Pulmonary artery endothelial cell (primary cell): ENCODE data around the gene GJC3. TPM values are rescaled to one million over a fixed set of nuclear protein-coding genes. Genes with fewer than 3 reads are reported as not detected.
A peak's percentile ranks its signal among the peaks of the same experiment; 100 is the strongest.
"Not testable (repeated sequence)": the region's sequence is repeated elsewhere in the genome, so short reads cannot be mapped to it uniquely, and the experiment has no call there.

ENCODE experiments used
- DNase-seq: peaks from one replicate; pipeline ENCODE4 v3.0.0-alpha.2; 2011; ENCODE audit warnings: low read depth, low spot score
- total RNA-seq: library from RNA; depleted of rRNA; stranded (reverse); fragments of >200 nt; gene quantifications from 2 replicates; pipeline ENCODE4 v1.2.3, GENCODE V29; 2014

GJC3 gene
- total RNA-seq, 1 donor from 2014 or later = not detected

DNA sequence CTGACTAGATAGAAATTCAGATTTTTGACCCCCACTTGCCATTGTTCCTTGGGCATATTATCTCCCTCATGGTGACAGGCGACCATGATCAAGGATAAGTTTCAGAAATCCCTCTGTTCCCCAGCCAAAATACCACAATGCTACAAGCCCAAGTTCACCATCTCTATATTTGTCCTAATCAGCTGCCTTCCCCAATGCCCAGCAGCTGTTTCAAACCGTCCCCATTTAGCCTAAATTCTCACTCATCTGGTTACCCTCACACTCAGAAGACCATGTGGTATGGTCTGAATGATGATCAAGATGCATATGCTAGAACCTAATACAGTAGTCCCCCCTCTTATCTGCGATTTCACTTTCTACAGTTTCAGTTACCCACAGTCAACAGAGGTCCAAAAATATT is 956 bp upstream of the GJC3 start:
- DNase-seq = no peak

DNA sequence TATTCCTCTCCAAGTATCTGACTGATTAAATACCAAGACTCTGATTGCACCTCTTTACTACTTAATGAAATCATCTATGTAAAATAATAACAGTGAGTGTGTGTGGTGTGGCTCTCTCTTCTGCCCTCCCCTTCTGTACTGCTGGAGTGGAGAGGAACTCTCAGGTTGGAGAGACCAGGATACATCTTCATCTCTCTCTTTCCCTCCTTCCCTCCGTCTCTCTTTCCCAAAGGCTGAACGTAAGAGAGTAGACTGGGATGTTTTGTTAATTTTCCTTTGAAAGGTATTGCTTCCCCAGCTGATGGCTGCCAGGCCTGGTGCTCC is 272 bp upstream of the GJC3 start:
- DNase-seq = no peak

DNA sequence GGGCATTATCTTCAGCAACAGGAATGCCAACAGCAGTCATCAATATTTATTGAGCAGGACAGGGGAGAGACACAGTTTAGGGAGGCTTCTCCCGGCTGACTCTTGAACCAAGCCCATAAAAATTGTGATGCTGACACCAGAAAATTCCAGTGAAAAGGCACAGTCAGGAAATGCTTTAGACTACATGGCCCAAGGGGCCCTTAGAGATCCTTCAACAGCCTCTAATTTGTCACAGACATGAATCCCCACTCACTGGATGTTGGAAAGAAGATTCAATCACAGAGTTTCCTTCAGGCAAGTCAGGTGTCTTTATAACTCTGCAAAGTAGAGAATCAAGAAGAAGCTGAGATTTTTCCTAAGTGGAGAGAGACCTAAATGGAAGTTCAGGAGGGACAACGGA is 1.2 kb downstream of the GJC3 start:
- DNase-seq = no peak

GRCh38 chr7:99927536-99927935 is 1.9 kb downstream of the GJC3 start:
- no peak for DNase-seq

GRCh38 chr7:99926321-99926720 is 3.1 kb downstream of the GJC3 start:
- DNase-seq = no peak

DNA sequence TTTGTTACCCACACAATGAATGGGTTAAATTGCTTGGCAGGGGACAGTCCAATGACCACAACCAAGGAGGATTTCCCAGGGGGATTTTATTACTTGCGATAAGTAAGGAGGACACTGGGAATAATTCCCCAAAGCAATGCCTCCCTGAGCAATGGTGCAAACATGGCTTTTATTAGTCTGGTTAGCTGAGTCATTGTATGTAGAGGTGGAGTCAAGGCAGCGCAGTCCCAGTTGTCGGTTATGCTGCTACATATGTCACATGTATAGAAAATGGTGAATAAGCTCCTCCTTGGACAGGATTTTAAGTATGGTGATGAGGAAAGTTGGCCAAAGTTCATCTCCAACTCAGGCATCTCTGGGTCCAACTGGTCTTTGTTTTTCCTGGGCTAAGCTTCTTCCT is 6.2 kb downstream of the GJC3 start:
- no peak for DNase-seq

DNA sequence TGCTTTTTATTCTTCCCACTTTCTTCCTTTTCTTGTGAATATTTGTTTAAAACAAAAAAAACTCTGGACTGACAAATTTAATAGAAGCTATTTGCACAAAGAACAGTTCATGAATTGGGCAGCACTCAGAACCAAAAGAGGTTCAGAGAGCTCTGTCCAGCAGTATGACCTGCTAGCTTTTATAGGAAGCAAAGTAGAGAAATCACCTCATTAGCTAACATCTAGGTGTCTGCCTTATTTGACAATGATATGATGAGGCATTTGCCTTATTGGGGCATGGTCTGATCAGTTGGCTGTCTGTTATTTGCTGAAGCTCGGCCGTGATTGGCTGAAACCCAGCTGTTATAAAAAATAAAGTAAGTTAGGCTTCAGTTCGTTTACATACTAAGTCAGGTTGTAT is 9.3 kb downstream of the GJC3 start:
- no peak for DNase-seq

DNA sequence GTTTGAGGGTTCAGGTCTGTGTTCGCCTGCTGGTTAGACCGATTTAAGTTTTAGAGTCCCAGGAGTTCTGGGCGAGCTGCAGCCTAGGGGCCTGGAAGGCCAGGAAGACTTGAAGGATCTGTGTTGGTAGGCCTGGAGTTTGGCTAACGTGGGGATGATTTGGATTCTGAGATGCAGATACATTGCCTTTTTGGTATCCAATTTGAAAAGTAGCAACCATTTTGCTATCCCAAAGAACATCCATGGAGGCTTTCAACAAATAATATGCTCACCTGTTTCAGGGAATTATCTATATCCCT is 9.7 kb downstream of the GJC3 start:
- no peak for DNase-seq

- peak; percentile 57 for DNase-seq
Observed at GRCh38 chr7:99918959-99919813, 10.2 kb downstream of the GJC3 start, which contains the start of gene TRIM4. Gene TRIM4, minus strand, starts transcription at chr7:99919530. Its CDS starts 129 bp downstream, at chr7:99919401.

DNA sequence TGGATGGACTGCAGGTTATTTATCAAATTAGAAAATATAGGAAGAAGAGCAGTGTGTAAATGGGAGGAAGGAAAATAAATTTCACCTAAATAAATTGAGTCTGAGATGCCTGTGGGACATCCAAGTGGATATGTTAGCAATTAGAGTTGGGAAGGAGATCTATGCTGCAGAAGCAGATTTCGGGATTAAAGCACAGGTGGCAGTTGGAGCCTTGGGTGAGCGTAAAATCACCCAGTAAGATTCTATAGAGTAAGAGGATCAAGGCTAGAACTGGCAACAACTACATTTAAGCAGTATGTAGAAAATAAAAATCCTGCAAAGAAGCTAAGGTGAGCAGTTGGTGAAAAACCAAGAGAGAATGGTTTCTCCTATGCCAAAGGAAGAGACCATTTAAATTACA is 18.4 kb downstream of the GJC3 start:
- DNase-seq = no peak

- DNase-seq = no peak
Observed at GRCh38 chr7:99901581-99901980, 27.8 kb downstream of the GJC3 start.

DNA sequence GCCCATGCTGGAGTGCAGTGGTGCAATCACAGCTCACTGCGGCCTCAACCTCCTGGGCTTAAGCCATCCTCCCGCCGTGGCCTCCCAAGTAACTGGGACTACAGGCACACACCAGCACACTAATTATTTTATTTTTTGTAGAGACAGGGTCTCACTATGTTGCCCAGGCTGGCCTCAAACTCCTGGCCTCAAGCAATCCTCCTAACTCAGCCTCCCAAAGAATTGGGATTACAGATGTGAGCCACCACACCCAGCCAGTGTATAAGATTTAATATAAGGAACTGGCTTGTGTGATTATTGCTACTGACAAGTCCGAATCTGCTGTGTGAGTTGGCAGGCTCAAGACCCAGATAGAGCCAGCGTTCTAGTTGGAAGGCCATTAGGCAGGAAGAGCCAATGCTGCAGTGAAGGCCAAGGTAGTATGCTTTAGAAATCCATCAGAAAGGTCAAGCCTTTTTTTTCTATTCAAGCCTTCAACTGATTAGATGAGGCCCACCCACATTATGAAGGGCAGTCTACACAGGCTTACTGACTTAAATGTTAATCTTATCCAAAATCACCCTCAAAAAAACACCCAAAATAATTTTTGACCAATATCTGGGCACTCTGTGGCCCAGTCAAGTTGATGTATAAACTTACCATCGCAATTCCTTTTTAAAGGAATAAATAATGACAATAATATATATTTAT is 29.4 kb downstream of the GJC3 start:
- DNase-seq = no peak

DNA sequence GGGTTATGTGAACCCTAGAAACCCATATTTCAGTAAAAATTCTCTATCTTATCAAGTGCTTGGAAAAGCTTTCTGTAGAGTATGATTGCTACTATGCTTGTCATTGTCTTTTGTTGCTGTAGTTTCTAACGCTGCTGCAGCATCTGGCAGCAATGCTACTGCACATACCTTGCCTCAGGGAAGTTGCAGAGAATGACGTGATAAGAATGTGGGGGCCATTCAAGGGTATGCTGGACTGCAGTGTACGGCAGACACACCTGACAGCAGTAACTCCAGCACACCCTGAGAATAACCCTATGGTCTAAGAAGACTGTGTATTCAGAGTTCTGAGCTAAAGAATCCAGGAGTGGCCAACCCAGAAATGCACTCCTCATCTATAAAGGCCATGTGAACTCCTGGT is 30.6 kb downstream of the GJC3 start:
- no peak for DNase-seq

- no peak for DNase-seq
Observed at GRCh38 chr7:99898023-99898357, 31.4 kb downstream of the GJC3 start.

DNA sequence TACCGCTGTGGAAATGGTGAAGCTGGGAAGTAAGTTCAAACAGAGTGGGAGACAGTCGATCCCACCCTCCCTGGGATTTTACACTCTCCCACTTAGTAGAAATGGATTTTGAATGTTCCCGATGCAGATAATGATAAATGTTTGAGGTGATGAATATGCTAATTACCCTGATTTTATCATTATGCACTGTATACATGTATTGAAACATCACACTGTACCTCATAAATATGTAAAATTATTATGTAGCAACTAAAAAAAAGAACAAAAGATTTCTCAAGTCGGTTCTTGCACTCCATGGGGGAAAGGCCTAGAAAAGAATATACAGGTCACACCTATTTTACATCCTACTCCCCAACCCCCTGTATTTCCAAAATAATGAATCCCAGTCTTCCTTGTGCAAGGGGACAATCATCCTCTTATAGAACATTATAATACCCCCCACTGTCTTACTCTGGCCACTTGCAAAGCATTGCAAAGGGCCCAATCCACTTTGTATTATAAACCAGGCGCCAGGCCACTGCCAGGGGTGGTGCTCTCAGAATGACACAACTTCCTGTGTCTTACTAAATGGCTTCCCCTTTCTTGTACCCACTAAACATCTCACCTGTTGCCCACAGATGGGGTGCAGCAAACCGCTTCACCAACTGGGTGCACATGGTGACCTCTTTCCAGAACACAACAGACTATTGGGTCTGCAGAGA is 31.9 kb downstream of the GJC3 start:
- no peak for DNase-seq

DNA sequence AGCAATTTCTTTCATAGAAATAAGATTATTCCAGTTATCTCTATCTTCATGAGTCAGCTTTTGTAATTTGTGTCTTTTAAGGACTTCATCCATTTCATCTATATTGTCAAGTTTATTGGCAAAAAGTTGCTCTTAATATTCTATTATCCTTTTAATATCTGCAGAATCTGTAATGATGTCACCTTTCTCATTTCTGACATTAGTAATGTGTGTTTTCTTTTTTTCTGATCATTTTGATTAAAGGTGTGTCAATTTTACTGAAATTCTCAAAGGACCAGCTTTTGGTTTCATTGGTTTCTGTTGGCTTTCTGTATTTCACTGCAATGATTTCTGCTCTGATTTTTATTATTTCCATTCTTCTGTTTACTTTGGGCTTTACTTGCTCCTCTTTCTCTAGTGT is 34.7 kb downstream of the GJC3 start:
- no peak for DNase-seq

- DNase-seq = no peak
Observed at GRCh38 chr7:99893280-99893679, 36.1 kb downstream of the GJC3 start.

DNA sequence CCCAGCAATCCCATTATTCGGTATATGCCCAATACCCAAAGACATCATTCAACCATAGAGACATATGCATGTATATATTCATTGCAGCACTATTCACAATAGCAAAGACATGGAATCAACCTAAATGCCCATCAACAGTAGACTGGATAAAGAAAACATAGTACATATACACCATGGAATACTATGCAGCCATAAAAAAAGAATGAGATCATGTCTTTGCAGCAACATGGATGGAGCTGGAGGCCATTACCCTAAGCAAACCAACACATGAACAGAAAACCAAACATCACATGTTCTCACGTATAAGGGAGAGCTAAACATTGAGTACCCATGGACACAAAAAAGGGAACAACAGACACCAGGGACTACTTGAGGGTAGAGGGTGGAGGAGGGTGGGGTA is 39.1 kb downstream of the GJC3 start:
- not testable (repeated sequence) for DNase-seq

- not testable (repeated sequence) for DNase-seq
Observed at GRCh38 chr7:99888366-99888765, 41.1 kb downstream of the GJC3 start.

- no peak for DNase-seq
Observed at GRCh38 chr7:99881370-99881769, 48.0 kb downstream of the GJC3 start.

DNA sequence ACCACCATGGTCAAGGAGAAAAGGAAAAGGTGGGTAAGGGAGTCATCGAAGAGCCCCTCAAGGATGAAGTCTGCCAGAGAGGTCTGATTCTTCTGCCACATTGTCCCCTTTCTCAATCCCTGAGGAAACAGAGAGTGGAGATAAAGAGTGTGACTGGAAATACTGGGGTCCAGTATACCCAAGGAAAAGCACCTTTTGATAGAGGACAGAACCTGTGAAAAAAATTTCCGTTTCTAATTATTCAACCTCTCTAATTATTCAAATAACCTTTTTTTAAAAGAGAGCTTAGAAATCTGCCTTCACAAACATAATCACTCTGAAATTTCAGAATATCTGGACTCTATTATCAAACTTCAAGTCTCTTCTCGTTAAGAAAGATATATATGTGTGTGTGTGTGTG is 52.5 kb downstream of the GJC3 start, which contains the start of gene OR2AE1:
Gene OR2AE1 (minus strand): TSS at position 101 of the 400 bp plus-strand sequence. CDS start 0 bp downstream, at position 101.
- DNase-seq = no peak

DNA sequence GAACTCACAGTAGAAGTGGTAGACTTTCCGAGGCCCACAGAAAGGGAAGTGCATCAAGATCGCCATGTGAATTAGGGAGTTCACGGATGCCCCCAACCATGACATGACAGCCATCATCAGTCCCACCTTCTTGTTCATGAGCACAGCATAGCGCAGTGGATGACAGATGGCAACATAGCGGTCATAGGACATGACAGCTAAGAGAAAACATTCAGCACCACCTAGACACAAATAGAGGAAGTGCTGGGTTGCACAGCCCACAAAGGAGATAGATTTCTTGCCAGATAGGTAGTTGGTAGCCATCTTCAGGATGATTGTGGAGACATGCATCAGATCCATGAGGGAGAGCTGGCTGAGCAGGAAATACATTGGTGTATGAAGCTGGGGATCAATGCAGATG is 52.9 kb downstream of the GJC3 start:
- no peak for DNase-seq
